GM12878 (cell line): ENCODE data around the gene TRUB1.

Experiments used
- CTCF ChIP-seq, 3 experiments: IDR thresholded peaks in 2 of 3; conservative IDR thresholded peaks in 1 of 3; 2 replicates each; pipeline ENCODE4 v1.5.1; 2011; ENCODE audit warnings: low read depth in 3 of 3, low read length in 3 of 3, mild to moderate bottlenecking in 3 of 3, control low read depth in 2 of 3, moderate library complexity in 2 of 3, inconsistent platforms in 1 of 3, mixed read lengths in 1 of 3; ENCODE audit not compliant: control insufficient read depth in 2 of 3, insufficient read depth in 1 of 3; ENCODE audit errors: extremely low read depth in 1 of 3
- TF ChIP-seq, protein P1 (sequence below): fragments of 450-650 bp; IDR thresholded peaks from 2 replicates; pipeline ENCODE4 v1.6.1; 2017; ENCODE audit warnings: mild to moderate bottlenecking

DNA sequence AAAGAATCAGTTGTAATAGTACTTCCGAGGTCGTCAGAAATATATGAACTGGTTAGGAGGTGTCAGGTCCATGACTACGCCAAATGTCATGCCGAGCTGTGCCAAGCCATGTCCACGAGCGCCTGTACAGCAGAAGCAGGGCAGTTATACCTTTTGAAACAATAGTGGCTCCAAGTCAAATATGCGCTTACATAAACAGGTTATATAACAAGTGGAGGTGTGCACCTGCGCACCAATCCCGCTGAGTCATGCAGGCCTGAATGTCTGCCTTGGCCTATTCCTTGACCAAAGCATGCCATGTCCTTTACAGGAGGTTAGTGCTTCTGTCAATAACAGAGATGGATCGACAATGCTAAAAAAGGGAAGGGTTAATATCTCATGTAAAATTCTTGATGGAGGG lies 21.3 kb upstream of the TRUB1 start:
- TF ChIP-seq CTCF (IDR thresholded peaks at IDR 0.05 in 2 of 3, conservative IDR thresholded peaks at IDR 0.05 in 1 of 3; ENCODE audit: control insufficient read depth in 2 of 3, extremely low read depth in 1 of 3, insufficient read depth in 1 of 3, low read depth in 3 of 3, low read length in 3 of 3): no peak
- TF ChIP-seq, protein P1, sequence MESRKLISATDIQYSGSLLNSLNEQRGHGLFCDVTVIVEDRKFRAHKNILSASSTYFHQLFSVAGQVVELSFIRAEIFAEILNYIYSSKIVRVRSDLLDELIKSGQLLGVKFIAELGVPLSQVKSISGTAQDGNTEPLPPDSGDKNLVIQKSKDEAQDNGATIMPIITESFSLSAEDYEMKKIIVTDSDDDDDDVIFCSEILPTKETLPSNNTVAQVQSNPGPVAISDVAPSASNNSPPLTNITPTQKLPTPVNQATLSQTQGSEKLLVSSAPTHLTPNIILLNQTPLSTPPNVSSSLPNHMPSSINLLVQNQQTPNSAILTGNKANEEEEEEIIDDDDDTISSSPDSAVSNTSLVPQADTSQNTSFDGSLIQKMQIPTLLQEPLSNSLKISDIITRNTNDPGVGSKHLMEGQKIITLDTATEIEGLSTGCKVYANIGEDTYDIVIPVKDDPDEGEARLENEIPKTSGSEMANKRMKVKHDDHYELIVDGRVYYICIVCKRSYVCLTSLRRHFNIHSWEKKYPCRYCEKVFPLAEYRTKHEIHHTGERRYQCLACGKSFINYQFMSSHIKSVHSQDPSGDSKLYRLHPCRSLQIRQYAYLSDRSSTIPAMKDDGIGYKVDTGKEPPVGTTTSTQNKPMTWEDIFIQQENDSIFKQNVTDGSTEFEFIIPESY: no peak
